Measurements from ENCODE around the gene SYP. TPM values are rescaled to one million over a fixed set of nuclear protein-coding genes. Genes with fewer than 3 reads are reported as not detected.

SYP gene
- polyA plus RNA-seq, 3 donors, result 1.4 to 6.8 (median 2.1) TPM

- 16 to 52% (median 25%) methylated on average over 12 of the region's 12 CpGs for WGBS, 3 donors
- H3K27ac ChIP-seq (ENCODE audit: low read depth, low read length), result no peak overlapping the region
Measured at GRCh38 chrX:49198540-49199314, 1.3 kb downstream of the SYP start.

- WGBS, 3 donors, result 79 to 82% (median 80%) methylated on average over 12 to 13 of the region's 13 CpGs
- no peak overlapping the region for H3K27ac ChIP-seq (ENCODE audit: low read depth, low read length)
Measured at GRCh38 chrX:49197543-49198087, 2.4 kb downstream of the SYP start.

DNA sequence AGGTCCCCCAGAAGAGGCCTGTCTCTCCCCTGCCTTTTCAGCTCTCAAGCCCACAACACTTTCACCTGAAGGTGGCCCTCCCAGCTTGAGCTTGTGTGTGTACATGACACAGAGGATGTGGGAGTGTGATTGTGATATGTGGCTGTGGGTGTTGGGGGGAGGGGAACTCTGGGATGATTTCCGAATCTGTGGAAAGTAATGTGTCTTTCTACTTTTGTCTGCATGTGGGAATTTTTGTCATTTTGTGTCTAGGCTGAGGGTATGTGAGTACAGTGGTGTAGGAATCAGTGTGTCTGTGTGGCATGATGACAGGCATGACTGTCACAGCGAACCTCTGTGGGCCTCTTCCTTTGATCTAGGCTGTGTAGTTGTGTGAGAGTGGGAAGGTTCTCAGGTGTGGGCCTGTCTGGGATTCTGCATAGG lies 6.4 kb downstream of the SYP start:
- 61 to 79% (median 75%) methylated on average over 2 of the region's 2 CpGs for WGBS, 3 donors
- H3K27ac ChIP-seq (ENCODE audit: low read depth, low read length), result no peak overlapping the region

DNA sequence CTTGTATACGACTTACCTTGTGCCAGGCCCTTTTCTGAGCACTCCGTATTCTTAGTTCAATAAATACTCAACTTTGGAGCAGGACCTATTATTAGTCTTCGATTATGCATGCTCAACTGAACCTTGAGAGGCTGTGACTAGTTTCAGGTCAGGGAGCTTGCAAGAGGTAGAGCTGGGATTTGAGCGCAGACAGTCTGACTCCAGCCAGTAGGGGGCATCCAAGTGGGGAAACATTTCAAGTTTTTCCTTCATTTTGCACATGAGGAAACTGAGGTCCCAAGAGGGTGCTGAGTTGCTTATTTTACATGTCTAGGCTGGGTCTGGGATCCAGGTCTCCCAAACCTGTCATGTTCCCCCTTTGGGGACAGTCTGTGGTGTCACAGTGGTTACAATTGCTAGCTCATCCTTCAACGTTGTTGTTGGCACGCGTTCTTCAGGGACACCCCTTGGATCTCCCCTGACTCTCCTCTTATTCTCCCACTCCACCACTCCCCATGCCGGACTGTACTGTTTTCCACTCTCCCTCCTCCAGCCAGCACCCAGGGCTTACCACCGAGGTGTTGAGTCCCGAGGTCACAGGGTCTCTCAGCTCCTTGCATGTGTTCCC lies 7.2 kb downstream of the SYP start:
- WGBS, 3 donors, result 51 to 67% (median 64%) methylated on average over 9 to 10 of the region's 10 CpGs
- no peak overlapping the region for H3K27ac ChIP-seq (ENCODE audit: low read depth, low read length)

- WGBS, 3 donors, result 1 to 46% (median 2%) methylated on average over 25 to 34 of the region's 34 CpGs
- H3K27ac ChIP-seq (ENCODE audit: low read depth, low read length), result peak overlapping the region; percentile 17
Measured at GRCh38 chrX:49191574-49192011, 8.4 kb downstream of the SYP start.

DNA sequence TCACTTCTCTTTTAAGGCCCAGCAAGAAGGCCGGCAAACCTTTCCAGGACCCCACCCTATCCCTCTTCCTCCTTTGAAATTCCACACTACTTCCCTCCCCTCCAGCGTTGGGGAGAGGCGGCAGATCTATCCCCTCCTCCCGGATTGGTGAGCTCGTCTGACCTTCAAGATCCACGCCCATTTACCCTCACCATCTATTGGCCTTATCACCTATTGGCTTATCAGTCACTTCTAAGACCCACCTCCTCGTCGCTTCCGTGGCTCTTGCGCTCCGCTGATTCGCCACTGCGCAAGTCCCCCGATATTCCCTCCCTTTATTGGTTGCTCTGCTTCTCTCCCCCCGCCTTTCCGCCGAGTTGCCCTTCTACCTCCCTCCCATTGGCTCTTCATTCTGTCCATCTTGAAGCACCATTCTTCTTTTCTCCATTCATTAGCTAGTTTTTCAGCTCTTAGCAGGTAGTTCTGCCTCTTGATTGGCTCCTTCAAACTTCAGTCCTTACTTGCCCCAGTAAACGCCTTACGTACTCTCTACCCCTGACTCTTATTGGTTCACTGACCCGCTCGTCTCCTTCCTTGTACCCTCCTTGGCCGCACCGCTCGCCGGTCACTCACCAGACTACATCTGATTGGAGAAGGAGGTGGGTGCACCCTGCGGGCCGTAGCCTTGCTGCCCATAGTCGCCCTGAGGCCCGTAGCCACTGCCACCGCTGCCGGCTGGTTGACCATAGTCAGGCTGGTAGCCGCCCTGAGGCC lies 9.0 kb downstream of the SYP start:
- H3K27ac ChIP-seq (ENCODE audit: low read depth, low read length), result peak overlapping the region; percentile 17
- WGBS, 3 donors, result 0 to 39% (median 0%) methylated on average over 24 to 32 of the region's 32 CpGs

- WGBS, 3 donors, result 76 to 87% (median 76%) methylated on average over 6 of the region's 6 CpGs
Measured at GRCh38 chrX:49189606-49190005, 10.4 kb downstream of the SYP start.

DNA sequence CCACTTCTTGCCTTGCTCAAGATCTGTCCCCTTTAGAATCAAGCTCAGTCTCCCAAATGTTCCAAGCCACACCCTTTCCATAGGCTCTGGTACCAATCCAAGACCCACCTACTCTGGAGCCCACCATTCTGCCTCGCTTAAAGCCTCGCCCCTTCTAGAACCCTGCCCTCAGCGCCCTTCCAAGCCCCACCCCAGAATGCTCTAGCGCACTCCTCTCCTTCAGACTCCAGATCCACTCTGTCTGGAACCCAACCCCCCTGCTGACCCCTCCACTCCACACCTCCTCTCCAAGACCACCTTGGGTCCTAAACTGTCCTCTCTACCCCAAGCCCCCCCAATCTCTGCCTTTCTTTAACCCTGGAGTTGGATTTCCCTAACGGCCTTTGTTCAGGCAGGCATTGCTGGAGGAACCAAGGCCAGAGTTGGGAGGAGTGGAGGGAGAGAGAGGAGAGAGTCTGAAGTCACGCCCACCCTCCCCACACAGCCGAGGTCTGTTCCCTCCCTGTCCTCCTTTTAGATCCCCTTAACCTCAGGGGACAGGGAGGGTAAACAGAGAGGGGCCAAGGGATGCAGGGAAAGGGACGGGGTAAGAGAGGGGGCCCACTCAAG lies 11.4 kb downstream of the SYP start:
- 57 to 67% (median 59%) methylated on average over 8 of the region's 8 CpGs for whole genome bisulfite sequencing, 3 donors

More at GRCh38 chrX:49189606-49190005, 10.4 kb downstream of the SYP start:
- H3K27ac ChIP-seq (ENCODE audit: low read depth, low read length), result no peak overlapping the region

DNA sequence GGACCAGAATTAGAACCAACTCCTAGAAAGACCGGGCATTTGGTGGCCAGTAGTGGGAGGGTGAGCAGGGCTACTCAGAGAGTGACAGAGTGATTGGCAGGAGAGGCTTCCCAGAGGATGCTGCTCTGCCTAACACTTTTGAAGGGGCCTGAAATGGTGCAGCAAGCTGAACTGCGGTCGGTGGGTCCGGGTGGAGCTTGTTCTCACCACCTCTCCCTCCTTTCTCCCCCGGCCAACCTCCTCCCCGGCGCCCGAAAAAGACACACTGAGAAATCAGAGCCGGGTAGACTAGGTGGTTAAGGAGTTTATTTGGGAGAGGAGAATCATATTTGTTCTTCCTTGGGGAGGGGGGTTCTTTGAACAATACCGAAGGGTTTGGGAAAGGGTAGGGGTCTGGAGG lies 12.5 kb downstream of the SYP start:
- 68 to 81% (median 74%) methylated on average over 7 to 10 of the region's 10 CpGs for WGBS, 3 donors
- H3K27ac ChIP-seq (ENCODE audit: low read depth, low read length), result no peak overlapping the region

More for the DNA sequence above, 11.4 kb downstream of the SYP start:
- H3K27ac ChIP-seq (ENCODE audit: low read depth, low read length), result no peak overlapping the region

DNA sequence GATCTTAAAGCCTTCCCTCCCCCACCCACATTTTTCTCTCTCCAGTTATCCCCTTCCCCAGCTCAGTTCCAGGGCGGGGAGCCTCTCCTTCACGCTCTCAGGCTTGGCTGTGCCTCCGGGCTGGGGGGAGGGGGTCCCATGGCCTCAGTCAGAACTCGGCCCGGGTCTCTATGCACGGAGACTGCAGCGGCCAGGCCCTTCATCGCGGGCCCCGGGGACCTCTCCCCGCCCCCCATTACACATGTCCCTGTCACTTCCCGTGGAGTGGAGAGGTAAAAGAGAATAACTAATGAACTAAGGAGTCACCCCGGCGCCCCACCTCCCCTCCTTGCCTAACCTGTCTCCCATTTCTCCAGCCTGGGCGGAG lies 13.0 kb downstream of the SYP start:
- no peak overlapping the region for H3K27ac ChIP-seq (ENCODE audit: low read depth, low read length)
- 63 to 77% (median 67%) methylated on average over 11 to 15 of the region's 15 CpGs for WGBS, 3 donors

DNA sequence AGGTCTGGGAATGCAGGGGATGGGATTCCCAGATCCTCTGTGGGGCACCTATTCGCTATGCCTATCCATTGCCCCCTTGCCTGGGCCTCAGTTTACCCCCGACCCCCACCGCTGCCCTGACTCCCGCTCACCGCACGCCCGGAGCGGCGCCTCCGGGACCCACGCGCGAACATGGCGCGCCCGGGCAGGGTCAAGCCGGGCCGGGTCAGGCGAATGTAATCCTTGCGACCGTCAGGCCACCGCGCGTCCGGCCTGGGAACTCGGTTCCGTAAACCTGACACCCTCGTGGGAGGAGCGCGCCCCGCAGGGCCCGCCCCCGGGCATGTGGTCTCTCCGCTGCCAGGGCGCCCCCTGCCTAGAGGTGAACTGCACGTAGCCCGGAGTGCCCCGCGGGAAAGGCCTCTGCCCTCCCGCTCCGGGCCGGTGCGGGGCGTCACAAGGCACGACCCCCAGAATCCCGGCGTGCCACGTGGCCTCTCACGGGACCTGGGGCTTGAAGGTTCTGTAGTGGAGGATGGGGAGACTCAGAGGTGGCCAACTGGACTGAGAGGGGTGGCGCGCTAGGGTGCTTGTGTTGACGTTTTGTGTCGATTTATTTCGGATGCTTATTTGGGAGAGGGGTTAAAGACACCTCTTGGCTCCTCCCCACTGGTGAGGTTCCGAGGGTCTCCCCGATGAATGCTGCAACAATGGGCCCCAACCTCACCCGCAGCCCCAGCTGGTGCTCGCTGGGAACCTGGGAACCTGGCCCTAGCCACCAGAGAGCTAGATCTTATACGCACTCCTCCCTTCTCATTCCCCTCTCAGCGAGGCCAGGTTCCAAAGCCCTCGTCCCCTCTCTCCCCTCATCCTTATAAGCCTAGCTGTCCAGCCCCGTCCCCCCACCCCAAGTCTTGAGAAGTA lies 13.6 kb downstream of the SYP start, which contains the start of gene PRICKLE3:
PRICKLE3 (minus strand) TSS at position 249 of the 903 bp plus-strand sequence; CDS start at position 173, 76 bp downstream.
- WGBS, 3 donors, result 8 to 50% (median 14%) methylated on average over 45 to 62 of the region's 62 CpGs
- no peak within 1 kb of the TSS for H3K27ac ChIP-seq (ENCODE audit: low read depth, low read length)

DNA sequence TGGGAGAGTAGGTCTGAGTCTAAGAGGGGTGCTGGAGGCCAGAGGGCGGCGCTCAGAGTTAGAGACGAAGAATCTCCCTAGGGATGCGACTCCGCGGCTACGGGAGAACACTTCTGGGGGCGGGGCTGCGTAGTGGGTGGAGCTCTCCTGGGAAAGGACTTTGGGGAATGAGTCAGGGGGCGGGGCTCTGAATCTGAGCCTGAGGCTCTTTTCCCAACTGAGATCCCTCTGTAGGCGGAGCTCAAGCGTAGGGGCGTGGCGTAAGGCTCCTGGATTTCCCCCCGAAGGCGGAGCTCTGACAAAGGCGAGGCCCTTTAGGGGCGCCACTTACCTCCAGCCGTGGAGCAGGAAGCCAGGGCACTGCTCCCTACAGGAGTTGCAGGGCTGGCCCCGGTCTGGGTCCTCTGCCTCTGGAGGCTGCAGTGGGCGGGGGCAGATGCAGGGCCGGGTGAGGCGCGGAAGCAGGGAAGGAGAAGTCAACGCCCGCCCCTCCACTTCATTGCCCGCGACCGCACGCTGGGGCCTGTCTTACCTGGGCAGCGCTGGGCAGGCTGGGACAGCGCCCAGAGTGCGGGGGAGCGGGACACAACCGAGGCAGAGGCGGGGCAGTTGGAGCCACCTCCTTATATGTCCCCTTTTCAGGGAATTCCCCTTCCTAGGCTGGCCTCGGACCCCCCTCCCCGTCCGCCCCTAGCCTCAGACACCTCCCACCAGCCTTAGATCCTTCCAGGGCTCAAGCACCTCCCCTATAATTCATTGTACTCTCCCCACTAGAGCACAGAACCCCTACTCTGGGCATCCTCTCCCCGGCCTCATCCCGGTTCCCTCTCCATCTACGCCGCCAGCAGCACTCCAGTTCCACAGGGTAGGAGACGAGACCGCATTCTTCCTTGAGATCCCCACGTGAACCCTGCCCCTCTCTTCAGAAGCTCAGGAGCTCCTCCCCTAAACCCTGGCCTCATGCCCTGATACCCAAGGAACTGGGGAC lies 15.4 kb downstream of the SYP start:
- no peak overlapping the region for H3K27ac ChIP-seq (ENCODE audit: low read depth, low read length)
- WGBS, 3 donors, result 13 to 51% (median 18%) methylated on average over 21 to 46 of the region's 46 CpGs

- WGBS, 3 donors, result 84 to 89% (median 86%) methylated on average over 12 to 18 of the region's 18 CpGs
- no peak overlapping the region for H3K27ac ChIP-seq (ENCODE audit: low read depth, low read length)
Measured at GRCh38 chrX:49183701-49184281, 16.2 kb downstream of the SYP start.

- 70 to 86% (median 83%) methylated on average over 2 of the region's 2 CpGs for WGBS, 3 donors
Measured at GRCh38 chrX:49179358-49179757, 20.6 kb downstream of the SYP start.

DNA sequence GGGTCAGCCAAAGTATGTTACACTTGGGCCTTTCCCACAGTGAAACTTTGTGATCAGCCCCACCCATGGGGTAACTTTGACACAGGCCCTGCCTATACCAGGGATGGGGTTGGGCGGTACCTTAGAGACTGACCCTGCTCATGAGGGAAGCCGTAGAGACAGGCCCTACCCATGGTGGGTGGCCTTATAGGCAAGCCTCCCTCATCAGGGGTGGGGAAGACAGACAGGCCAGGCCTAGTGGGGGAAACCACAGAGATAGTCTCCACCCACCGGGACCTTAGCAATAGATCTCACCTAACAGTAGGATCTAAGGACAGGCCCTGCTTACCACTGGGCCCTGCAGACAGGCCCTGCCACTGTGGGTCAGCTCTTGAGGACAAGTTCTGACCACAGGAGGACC lies 21.5 kb downstream of the SYP start:
- H3K27ac ChIP-seq (ENCODE audit: low read depth, low read length), result no peak overlapping the region
- 87 to 100% (median 91%) methylated on average over 1 to 3 of the region's 3 CpGs for WGBS, 3 donors

More at GRCh38 chrX:49179358-49179757, 20.6 kb downstream of the SYP start:
- no peak overlapping the region for H3K27ac ChIP-seq (ENCODE audit: low read depth, low read length)
